ENCODE measurements around the gene LRRC43.

Gene LRRC43

GRCh38 chr12:122228092-122228491 lies 45.2 kb downstream of the LRRC43 start:
- DNase-seq: no peak

GRCh38 chr12:122230798-122231197 lies 47.9 kb downstream of the LRRC43 start:
- DNase-seq: no peak

- no peak for DNase-seq
These were observed 49.8 kb downstream of the LRRC43 start for GRCh38 chr12:122232691-122233090.

- no peak for DNase-seq
These were observed 52.8 kb downstream of the LRRC43 start for GRCh38 chr12:122235741-122236140.

GRCh38 chr12:122238861-122239260 lies 55.9 kb downstream of the LRRC43 start:
- no peak for DNase-seq

- no peak for DNase-seq
These were observed 61.0 kb downstream of the LRRC43 start for GRCh38 chr12:122243965-122244364.

- DNase-seq: no peak
These were observed 61.8 kb downstream of the LRRC43 start for GRCh38 chr12:122244565-122245371.

GRCh38 chr12:122245553-122245952 lies 62.6 kb downstream of the LRRC43 start:
- DNase-seq: no peak

GRCh38 chr12:122250047-122250446 lies 67.1 kb downstream of the LRRC43 start:
- no peak for DNase-seq

GRCh38 chr12:122250536-122250935 lies 67.6 kb downstream of the LRRC43 start:
- DNase-seq: no peak
